ENCODE measurements around the gene CNTN4. TPM values are rescaled to one million over a fixed set of nuclear protein-coding genes. Genes with fewer than 3 reads are reported as not detected.
"Not testable (repeated sequence)": the region's sequence is repeated elsewhere in the genome, so short reads cannot be mapped to it uniquely, and the experiment has no call there.

The CNTN4 gene
- total RNA-seq, 3 donors from 2014 or later, result 6.6 to 16.7 (median 16.7) TPM

DNA sequence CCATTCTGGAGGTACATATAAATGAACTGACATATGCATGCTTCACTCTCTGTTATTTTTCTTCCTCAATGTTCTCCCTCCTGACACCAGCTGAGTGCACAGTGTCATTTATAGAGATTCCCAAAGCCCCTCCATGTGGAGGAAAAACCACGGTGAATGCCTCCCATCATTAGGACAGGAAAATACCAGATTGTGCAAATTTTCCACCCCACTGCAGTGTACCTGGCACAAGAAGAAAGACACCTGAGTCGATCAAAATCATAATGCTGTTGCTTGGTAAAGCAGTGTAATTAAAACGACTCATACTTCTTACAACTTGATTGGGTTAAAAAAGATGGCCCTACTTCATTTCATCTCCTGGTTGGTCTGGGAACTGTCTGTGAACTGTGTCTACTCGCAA lies 720.9 kb downstream of the CNTN4 start:
- intact Hi-C loops (cut with DNase I; ENCODE audit: low total_unique reads), result no loop called here
- H3K27me3 ChIP-seq, result no peaks in the 10 kb centered on the region
- H3K36me3 ChIP-seq, result peaks cover 5% of the 10 kb centered on the region
- TF ChIP-seq CTCF (IDR thresholded peaks at IDR 0.05) (no peak), POLR2A (IDR thresholded peaks at IDR 0.05) (no peak), POLR2AphosphoS5 (IDR thresholded peaks at IDR 0.05) (no peak)
- no peak for DNase-seq (ENCODE audit: low spot score in 2 of 2)
- H3K27ac ChIP-seq, result no peak overlapping the region
- no peaks in the 10 kb centered on the region for H3K9me3 ChIP-seq
- H3K4me1 ChIP-seq, result no peaks in the 10 kb centered on the region
- H3K4me3 ChIP-seq, result no peak overlapping the region

DNA sequence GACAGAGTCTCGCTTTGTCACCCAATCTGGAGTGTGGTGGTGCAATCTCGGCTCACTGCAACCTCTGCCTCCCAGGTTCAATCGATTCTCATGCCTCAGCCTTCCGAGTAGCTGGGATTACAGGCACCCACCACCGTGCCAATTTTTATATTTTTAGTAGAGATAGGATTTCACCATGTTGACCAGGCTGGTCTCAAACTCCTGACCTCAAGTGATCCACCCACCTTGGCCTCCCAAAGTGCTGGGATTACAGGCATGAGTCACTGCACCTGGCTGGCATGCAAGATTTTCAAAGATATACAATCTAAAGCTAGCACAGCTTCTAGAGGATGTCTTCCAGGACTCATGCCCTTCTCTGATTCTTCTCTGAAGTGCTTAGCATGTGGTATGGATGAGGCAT lies 722.3 kb downstream of the CNTN4 start:
- H3K4me3 ChIP-seq; H3K4me1 ChIP-seq; DNase-seq (ENCODE audit: low spot score in 2 of 2); H3K9me3 ChIP-seq; H3K27ac ChIP-seq; H3K27me3 ChIP-seq; H3K36me3 ChIP-seq; intact Hi-C loops (cut with DNase I; ENCODE audit: low total_unique reads): not testable (repeated sequence)

GRCh38 chr3:2822611-2823010 lies 723.9 kb downstream of the CNTN4 start:
- intact Hi-C loops (cut with DNase I; ENCODE audit: low total_unique reads), result no loop called here
- no peaks in the 10 kb centered on the region for H3K27me3 ChIP-seq
- H3K36me3 ChIP-seq, result peaks cover 5% of the 10 kb centered on the region
- DNase-seq (ENCODE audit: low spot score in 2 of 2), result no peak
- TF ChIP-seq POLR2AphosphoS5 (IDR thresholded peaks at IDR 0.05), result no peak
- TF ChIP-seq CTCF (IDR thresholded peaks at IDR 0.05), result no peak
- no peak for TF ChIP-seq POLR2A (IDR thresholded peaks at IDR 0.05)
- H3K27ac ChIP-seq, result no peak overlapping the region
- no peaks in the 10 kb centered on the region for H3K4me1 ChIP-seq
- no peaks in the 10 kb centered on the region for H3K9me3 ChIP-seq
- no peak overlapping the region for H3K4me3 ChIP-seq

GRCh38 chr3:2823031-2823430 lies 724.4 kb downstream of the CNTN4 start:
- intact Hi-C loops (cut with DNase I; ENCODE audit: low total_unique reads), result no loop called here
- no peak overlapping the region for H3K4me3 ChIP-seq
- H3K36me3 ChIP-seq, result peaks cover 5% of the 10 kb centered on the region
- no peak for DNase-seq (ENCODE audit: low spot score in 2 of 2)
- no peak overlapping the region for H3K27ac ChIP-seq
- no peaks in the 10 kb centered on the region for H3K4me1 ChIP-seq
- no peaks in the 10 kb centered on the region for H3K27me3 ChIP-seq
- H3K9me3 ChIP-seq, result no peaks in the 10 kb centered on the region
- TF ChIP-seq POLR2AphosphoS5 (IDR thresholded peaks at IDR 0.05) (no peak), CTCF (IDR thresholded peaks at IDR 0.05) (no peak), POLR2A (IDR thresholded peaks at IDR 0.05) (no peak)

DNA sequence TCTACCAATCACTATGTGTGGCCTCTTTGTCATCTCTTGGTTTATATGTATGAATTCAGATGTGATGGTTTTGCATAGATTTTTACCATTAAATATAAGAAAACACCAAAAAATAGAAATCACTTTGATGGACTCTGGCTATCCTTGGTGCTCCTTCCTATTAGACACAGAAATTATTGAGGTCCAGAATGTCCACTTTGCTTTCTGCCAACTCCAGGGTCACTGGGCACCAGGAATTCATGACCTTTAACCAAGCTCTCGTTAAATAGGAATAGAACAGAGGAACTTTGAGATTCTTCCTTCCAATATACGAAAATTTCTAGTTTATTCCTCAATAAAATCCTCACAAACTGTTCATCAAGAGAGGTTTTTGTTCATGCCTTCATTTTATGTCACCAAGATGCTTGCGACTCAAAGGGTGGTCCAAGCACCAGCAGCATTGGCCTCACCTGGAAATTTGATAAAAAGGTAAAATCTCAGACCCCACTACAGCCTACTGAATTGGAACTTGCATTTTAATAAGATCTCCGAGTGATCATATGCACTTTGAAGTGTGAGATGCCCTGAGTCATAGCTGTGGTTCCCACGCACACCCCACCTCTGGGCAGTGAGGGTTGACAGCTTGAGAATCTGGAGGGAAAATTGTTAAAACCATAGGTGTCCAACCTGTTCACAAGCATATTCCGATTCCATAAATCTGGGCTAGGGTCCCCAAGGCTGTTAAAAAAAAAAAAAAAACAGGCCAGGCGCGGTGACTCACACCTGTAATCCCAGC lies 725.0 kb downstream of the CNTN4 start:
- intact Hi-C loops (cut with DNase I; ENCODE audit: low total_unique reads), result no loop called here
- H3K4me1 ChIP-seq, result no peaks in the 10 kb centered on the region
- TF ChIP-seq POLR2A (IDR thresholded peaks at IDR 0.05), result no peak
- TF ChIP-seq POLR2AphosphoS5 (IDR thresholded peaks at IDR 0.05), result no peak
- TF ChIP-seq CTCF (IDR thresholded peaks at IDR 0.05), result no peak
- H3K36me3 ChIP-seq, result peaks cover 5% of the 10 kb centered on the region
- no peaks in the 10 kb centered on the region for H3K27me3 ChIP-seq
- no peak for DNase-seq (ENCODE audit: low spot score in 2 of 2)
- H3K9me3 ChIP-seq, result no peaks in the 10 kb centered on the region
- H3K4me3 ChIP-seq, result no peak overlapping the region
- H3K27ac ChIP-seq, result no peak overlapping the region

Data from breast epithelium (tissue), 4 donors.